CD14-positive monocyte (primary cell): Measurements from ENCODE around the gene HSPB8. TPM values are rescaled to one million over a fixed set of nuclear protein-coding genes. Genes with fewer than 3 reads are reported as not detected.

Experiments
- DNase-seq, 3 donors: peaks; one replicate each; pipeline ENCODE4 v3.0.0-alpha.2; 2011 to 2022
- H2AFZ ChIP-seq: 2 replicates; pipeline ENCODE4 v1.6.0; 2012; ENCODE audit warnings: mild to moderate bottlenecking, low read depth, low read length, inconsistent platforms; ENCODE audit not compliant: insufficient read depth, poor library complexity, severe bottlenecking
- H3K27ac ChIP-seq, 2 donors: 1 replicate in 1 of 2; 2 replicates in 1 of 2; pipeline ENCODE4 v1.5.1; 2012 to 2013; ENCODE audit warnings: low read length in 2 of 2, control low read depth in 1 of 2, inconsistent platforms in 1 of 2, low read depth in 1 of 2, mild to moderate bottlenecking in 1 of 2
- H3K27me3 ChIP-seq, 2 donors: one replicate each; pipeline versions ENCODE4 v1.6.0 to v1.6.1; 2011 to 2013; ENCODE audit warnings: low read length in 2 of 2; ENCODE audit not compliant: control insufficient read depth in 2 of 2, insufficient read depth in 2 of 2
- H3K36me3 ChIP-seq, 2 donors: replicated peaks in 1 of 2; 1 replicate in 1 of 2; 2 replicates in 1 of 2; pipeline versions ENCODE4 v1.5.1 to v1.6.1; 2012 to 2013; ENCODE audit warnings: low read length in 2 of 2, control low read depth in 1 of 2, inconsistent platforms in 1 of 2, mild to moderate bottlenecking in 1 of 2; ENCODE audit not compliant: insufficient read depth in 2 of 2, control insufficient read depth in 1 of 2
- H3K4me1 ChIP-seq, 2 donors: 1 replicate in 1 of 2; 2 replicates in 1 of 2; pipeline versions ENCODE4 v1.5.1 to v1.6.1; 2012 to 2013; ENCODE audit warnings: low read length in 2 of 2, control low read depth in 1 of 2, inconsistent platforms in 1 of 2, mild to moderate bottlenecking in 1 of 2, moderate library complexity in 1 of 2; ENCODE audit not compliant: insufficient read depth in 2 of 2, control insufficient read depth in 1 of 2
- H3K4me2 ChIP-seq: replicated peaks from 2 replicates; pipeline ENCODE3; 2012; ENCODE audit warnings: low read length, moderate library complexity, mild to moderate bottlenecking; ENCODE audit not compliant: poor library complexity, severe bottlenecking; ENCODE audit errors: extremely low read depth
- H3K4me3 ChIP-seq, 3 experiments: fragments of 200-600 bp in 1 of 3; sonication (generic) in 1 of 3; replicated peaks in 1 of 3; 1 replicate in 2 of 3; 2 replicates in 1 of 3; pipeline ENCODE4 v1.5.1; 2011 to 2013; ENCODE audit warnings: low read length in 3 of 3, mild to moderate bottlenecking in 3 of 3, control low read depth in 2 of 3, low read depth in 2 of 3, inconsistent platforms in 1 of 3, moderate library complexity in 1 of 3
- H3K79me2 ChIP-seq: 2 replicates; pipeline ENCODE4 v1.6.0; 2012; ENCODE audit warnings: mild to moderate bottlenecking, control low read depth, inconsistent platforms, low read length, moderate library complexity; ENCODE audit not compliant: insufficient read depth
- H3K9ac ChIP-seq: 2 replicates; pipeline ENCODE4 v1.6.0; 2017; ENCODE audit warnings: low read length, mild to moderate bottlenecking; ENCODE audit not compliant: insufficient read depth, poor library complexity, severe bottlenecking
- H3K9me3 ChIP-seq, 2 donors: replicated peaks in 1 of 2; 1 replicate in 1 of 2; 2 replicates in 1 of 2; pipeline versions ENCODE4 v1.5.1 to v1.6.1; 2012 to 2013; ENCODE audit warnings: low read length in 2 of 2, control low read depth in 1 of 2; ENCODE audit not compliant: control insufficient read depth in 1 of 2, insufficient read depth in 1 of 2
- H4K20me1 ChIP-seq: 2 replicates; pipeline ENCODE4 v1.6.0; 2012; ENCODE audit warnings: mild to moderate bottlenecking, low read length, control low read depth, moderate library complexity; ENCODE audit not compliant: insufficient read depth
- H3K27ac Mint-ChIP-seq, 7 donors: one replicate each; pipeline ENCODE4 v1.8.0; 2020; ENCODE audit warnings: mild to moderate bottlenecking in 7 of 7, mixed read lengths in 7 of 7, moderate library complexity in 6 of 7, inconsistent platforms in 2 of 7
- H3K27me3 Mint-ChIP-seq, 3 donors: one replicate each; pipeline ENCODE4 v1.8.0; 2021 to 2022; ENCODE audit warnings: low read depth in 3 of 3, mild to moderate bottlenecking in 3 of 3, mixed read lengths in 3 of 3, moderate library complexity in 3 of 3, inconsistent platforms in 1 of 3
- H3K36me3 Mint-ChIP-seq, 2 donors: one replicate each; pipeline ENCODE4 v1.8.0; 2020; ENCODE audit warnings: mixed read lengths in 2 of 2, inconsistent platforms in 1 of 2, mild to moderate bottlenecking in 1 of 2
- H3K4me1 Mint-ChIP-seq: one replicate; pipeline ENCODE4 v1.8.0; 2020; ENCODE audit warnings: mild to moderate bottlenecking, mixed read lengths
- H3K4me3 Mint-ChIP-seq, 2 donors: one replicate each; pipeline ENCODE4 v1.8.0; 2020; ENCODE audit warnings: mild to moderate bottlenecking in 2 of 2, mixed read lengths in 2 of 2, moderate library complexity in 1 of 2
- H3K9me3 Mint-ChIP-seq, 7 donors: one replicate each; pipeline ENCODE4 v1.8.0; 2020 to 2022; ENCODE audit warnings: mixed read lengths in 7 of 7, mild to moderate bottlenecking in 6 of 7, moderate library complexity in 6 of 7, inconsistent platforms in 2 of 7
- WGBS: methylation state at CpG from one replicate; pipeline ENCODE4 v1.1.5; 2013; ENCODE audit warnings: missing lambda C conversion rate; ENCODE audit not compliant: insufficient coverage; 5-methylcytosine and 5-hydroxymethylcytosine counted together
- intact Hi-C, 2 donors: fragments of 100-400 bp; cut with micrococcal nuclease; formaldehyde crosslinking; loops; one replicate each; pipeline versions ENCODE4 v1.15.0 to v1.15.1; 2023
- polyA plus RNA-seq, 3 donors: library from polyadenylated mRNA; depleted of rRNA in 1 of 3; unstranded in 2 of 3; stranded (reverse) in 1 of 3; fragments of 300-500 nt in 2 of 3; fragments of >200 nt in 1 of 3; fragmentation: Illumina TruSeq in 2 of 3; gene quantifications; 1 replicate in 2 of 3; 2 replicates in 1 of 3; pipeline ENCODE4 v1.2.3, GENCODE V29; 2012 to 2021
- TF ChIP-seq, protein P1 (sequence below): fragments of 200-600 bp; IDR thresholded peaks from one replicate; pipeline ENCODE4 v1.8.0; 2022; ENCODE audit warnings: antibody characterized with exemption, mild to moderate bottlenecking

The HSPB8 gene
- polyA plus RNA-seq, 3 donors = not detected

DNA sequence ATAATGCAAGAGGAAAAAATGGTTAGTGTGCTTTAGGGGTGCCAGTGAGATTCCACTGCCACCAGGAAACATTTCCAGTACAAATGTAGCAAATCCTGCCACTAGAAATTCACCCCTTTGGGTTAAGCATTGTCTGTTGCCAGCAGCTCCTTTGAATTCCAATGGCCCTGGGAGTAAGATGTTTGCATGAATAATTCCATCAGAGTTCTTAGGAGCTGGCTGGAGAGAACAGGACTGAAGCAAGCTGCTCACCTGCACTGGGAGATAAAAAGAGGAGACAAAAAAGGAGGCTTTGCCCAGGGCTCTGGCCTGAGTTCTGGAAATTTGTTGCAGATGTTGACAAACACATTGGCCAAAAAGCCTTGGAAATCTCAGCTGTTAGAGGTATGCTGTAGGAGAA lies 57.6 kb downstream of the HSPB8 start:
- no peaks in the 10 kb centered on the region for H3K36me3 Mint-ChIP-seq
- H3K27me3 Mint-ChIP-seq = peaks cover 0 to 1% (median 0%) of the 10 kb centered on the region in 3 donors
- H3K27ac Mint-ChIP-seq = no peak overlapping the region
- no peaks in the 10 kb centered on the region for H3K79me2 ChIP-seq
- no peaks in the 10 kb centered on the region for H3K4me1 ChIP-seq
- no peak overlapping the region for H3K4me3 Mint-ChIP-seq
- H3K4me1 Mint-ChIP-seq = no peaks in the 10 kb centered on the region
- H4K20me1 ChIP-seq = no peaks in the 10 kb centered on the region
- no peak overlapping the region for H3K4me3 ChIP-seq
- no peaks in the 10 kb centered on the region for H3K9me3 ChIP-seq
- TF ChIP-seq, protein P1, sequence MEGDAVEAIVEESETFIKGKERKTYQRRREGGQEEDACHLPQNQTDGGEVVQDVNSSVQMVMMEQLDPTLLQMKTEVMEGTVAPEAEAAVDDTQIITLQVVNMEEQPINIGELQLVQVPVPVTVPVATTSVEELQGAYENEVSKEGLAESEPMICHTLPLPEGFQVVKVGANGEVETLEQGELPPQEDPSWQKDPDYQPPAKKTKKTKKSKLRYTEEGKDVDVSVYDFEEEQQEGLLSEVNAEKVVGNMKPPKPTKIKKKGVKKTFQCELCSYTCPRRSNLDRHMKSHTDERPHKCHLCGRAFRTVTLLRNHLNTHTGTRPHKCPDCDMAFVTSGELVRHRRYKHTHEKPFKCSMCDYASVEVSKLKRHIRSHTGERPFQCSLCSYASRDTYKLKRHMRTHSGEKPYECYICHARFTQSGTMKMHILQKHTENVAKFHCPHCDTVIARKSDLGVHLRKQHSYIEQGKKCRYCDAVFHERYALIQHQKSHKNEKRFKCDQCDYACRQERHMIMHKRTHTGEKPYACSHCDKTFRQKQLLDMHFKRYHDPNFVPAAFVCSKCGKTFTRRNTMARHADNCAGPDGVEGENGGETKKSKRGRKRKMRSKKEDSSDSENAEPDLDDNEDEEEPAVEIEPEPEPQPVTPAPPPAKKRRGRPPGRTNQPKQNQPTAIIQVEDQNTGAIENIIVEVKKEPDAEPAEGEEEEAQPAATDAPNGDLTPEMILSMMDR = no peak
- H3K4me2 ChIP-seq = no peak overlapping the region
- no peak overlapping the region for H2AFZ ChIP-seq
- no peak overlapping the region for H3K27ac ChIP-seq
- no peaks in the 10 kb centered on the region for H3K36me3 ChIP-seq
- H3K9me3 Mint-ChIP-seq = peaks cover 0 to 7% (median 0%) of the 10 kb centered on the region in 7 donors
- H3K9ac ChIP-seq = no peak overlapping the region
- H3K27me3 ChIP-seq = no peaks in the 10 kb centered on the region
- intact Hi-C loops = no loop called here
- no peak for DNase-seq

DNA sequence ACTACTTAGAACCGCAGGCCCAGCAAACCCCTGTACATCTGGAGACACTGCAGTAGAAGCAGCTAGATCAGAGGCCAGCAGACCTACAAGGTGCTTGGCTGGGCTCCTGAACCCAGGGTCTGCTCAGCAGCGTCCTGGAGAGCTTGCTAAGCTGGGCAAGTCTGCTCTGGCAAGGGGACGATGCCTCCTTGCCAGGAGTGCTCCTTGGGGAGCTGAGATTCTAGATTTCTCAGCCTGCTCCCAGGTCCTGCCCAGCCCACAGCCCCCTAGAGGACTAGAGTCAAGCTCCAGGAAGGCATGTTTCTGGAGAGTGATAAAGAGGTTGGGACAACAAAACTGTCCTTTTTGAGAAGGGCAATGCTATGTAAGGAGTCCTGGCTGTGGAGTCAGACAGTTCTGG lies 60.3 kb downstream of the HSPB8 start:
- H3K27me3 ChIP-seq = no peaks in the 10 kb centered on the region
- no peaks in the 10 kb centered on the region for H3K9me3 ChIP-seq
- Mint-ChIP-seq H3K9me3 (peaks cover 0 to 7% (median 0%) of the 10 kb centered on the region in 7 donors), H3K27ac (no peak overlapping the region), H3K27me3 (peaks cover 0 to 3% (median 2%) of the 10 kb centered on the region in 3 donors), H3K4me1 (no peaks in the 10 kb centered on the region), H3K36me3 (no peaks in the 10 kb centered on the region), H3K4me3 (no peak overlapping the region)
- no peak overlapping the region for H3K27ac ChIP-seq
- H3K36me3 ChIP-seq = no peaks in the 10 kb centered on the region
- TF ChIP-seq, protein P1 = no peak
- WGBS = 100% methylated on average over 2 of the region's 3 CpGs
- intact Hi-C loops = no loop called here
- no peaks in the 10 kb centered on the region for H3K79me2 ChIP-seq
- H3K4me2 ChIP-seq = no peak overlapping the region
- H4K20me1 ChIP-seq = no peaks in the 10 kb centered on the region
- no peak overlapping the region for H3K4me3 ChIP-seq
- no peak overlapping the region for H2AFZ ChIP-seq
- no peaks in the 10 kb centered on the region for H3K4me1 ChIP-seq
- H3K9ac ChIP-seq = no peak overlapping the region
- no peak for DNase-seq
